NOMO-1 (cell line): Measurements from ENCODE around the gene CGNL1.

Experiments
- DNase-seq, 2 experiments: peaks; one replicate each; lab custom pipeline; 2025; ENCODE audit not compliant: unreplicated experiment in 2 of 2; lab: John Stamatoyannopoulos, UW

CGNL1 gene

DNA sequence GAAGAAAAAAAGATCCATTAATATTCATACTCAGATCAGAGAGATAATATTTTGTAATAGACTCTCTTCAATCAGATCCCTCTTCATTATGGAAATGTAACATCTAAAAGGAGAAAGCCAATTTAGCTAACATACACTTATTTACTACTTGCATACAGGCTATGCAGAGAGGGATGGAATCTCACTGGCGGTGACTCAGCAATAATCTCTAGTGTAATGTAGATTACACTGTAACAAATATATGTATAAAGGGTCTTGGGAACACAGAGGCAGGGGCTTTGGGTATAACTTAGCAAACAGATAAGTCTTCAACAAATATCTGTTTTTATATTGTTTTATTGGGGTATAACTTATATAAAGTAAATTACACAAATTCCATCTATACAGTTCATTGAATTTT, 69.6 kb downstream of the CGNL1 start:
- no peak for DNase-seq

DNA sequence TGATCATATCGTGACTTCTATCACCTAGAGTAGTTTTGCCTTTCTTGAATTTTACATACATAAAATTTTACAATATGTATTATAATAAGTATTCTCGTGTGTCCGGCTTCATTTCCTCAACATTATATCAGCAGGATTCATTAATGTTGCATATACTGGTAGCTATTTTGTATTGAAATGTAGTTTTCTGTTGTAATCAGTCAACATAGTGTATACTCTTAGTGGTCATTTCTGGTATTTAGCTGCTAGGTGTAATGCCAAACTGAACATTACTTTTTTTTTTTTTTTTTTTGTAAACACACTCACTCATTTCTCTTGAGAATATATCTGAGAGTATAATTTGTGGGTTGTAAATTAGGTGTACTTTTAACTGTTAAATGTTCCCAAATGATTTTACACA, 70.1 kb downstream of the CGNL1 start:
- DNase-seq, result no peak

DNA sequence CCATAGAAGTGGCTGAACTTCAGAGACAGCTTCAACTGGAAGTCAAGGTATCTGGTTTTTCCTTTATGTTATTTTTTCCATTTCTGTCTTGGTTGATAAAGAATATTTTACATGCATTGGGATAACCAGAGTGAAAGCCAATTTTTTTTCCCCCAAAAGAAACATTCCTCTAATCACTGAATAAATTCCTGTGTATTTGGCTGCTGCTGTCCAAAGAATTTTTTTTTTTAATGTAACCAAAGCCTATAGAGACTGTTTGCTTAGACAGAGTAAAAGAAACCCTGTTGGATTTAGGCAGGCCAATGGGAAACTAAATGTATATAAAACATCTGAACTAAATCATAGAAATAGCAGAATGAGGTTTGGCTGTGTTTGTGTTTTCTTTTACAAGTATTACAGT, 75.2 kb downstream of the CGNL1 start:
- DNase-seq, result no peak

DNA sequence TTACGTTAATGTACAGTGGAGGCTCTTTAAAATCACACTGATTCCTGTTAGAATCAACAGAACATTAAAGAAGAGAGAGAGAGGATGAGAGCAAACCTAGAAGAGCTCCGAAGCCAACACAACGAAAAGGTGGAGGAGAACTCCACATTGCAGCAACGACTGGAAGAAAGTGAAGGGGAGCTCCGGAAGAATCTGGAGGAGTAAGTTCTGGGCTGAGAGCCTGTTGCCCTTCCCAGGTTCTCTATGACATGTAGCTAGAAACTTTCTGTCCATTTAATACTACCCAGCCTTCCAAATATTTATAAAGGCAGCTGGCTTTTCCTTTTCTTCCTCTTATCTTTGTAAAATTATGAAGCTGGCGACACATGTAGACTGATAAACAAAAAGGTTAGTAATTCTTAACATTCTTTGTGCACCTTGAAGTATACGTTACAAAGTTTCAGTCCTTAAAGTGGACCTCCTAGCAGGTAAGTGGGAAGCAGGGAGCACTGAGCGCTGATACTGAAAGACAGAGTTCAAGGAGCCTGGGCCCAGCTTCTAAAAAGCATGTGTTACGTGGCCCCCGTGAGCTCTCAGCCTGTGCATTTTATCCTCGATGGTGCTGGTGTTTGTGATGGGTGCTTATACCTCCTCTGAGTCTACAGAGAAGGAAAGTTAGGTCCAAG, 75.9 kb downstream of the CGNL1 start:
- no peak for DNase-seq

DNA sequence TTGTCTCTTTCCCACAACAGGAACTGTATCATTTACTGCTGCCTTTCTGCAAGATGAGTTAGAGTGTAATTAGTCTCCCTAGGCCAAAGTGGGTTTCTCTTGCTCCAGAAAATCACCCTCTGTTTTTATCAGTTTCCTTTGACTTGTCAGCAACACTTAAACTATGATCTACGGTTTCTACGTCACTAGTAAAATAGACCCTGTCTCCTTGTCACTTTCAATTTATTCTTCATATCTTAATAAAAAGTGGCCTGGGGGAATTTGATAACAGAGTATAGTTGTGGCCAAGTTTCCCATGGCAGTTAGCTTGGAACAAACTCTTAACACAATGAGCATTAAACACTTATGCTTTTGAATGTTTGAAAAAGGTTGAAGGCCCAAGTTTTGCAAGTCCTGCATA, 79.6 kb downstream of the CGNL1 start:
- DNase-seq, result no peak

DNA sequence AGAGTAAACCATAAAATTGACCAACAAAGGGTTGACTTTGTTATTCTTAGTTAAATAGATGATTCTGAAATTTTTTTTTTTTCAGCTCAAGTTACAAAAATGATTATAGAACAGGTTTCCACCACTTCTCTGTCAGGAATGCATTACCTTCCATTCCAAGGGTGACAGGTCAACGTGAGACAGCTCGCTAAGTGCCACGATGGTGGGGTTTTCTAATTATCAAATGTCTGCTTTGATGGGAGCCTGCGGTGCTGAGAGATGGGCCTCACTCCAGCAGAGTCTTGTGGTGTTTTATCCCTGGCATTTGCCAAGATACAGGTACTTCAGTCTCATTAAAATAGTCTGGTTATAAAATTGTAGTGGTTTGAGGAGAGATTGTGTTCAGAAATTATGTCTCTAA, 80.3 kb downstream of the CGNL1 start:
- no peak for DNase-seq

DNA sequence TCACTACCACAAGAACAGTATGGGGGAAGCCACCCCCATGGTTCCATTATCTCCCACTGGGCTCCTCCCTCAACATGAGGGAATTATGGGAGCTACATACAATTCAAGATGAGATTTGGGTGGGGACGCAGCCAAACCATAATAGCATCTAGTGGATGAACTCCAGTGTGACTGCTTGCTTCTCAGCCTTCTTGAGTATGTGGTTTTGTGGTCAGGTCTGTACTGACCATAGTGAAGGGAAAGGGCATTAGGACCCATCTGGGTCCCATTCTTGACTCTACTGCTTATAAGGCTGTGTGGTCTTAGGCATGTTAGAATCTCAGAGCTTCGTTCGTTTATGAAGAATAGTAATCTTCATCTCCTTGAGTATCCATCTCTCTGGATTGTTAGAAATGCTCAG, 81.4 kb downstream of the CGNL1 start:
- DNase-seq, result no peak

DNA sequence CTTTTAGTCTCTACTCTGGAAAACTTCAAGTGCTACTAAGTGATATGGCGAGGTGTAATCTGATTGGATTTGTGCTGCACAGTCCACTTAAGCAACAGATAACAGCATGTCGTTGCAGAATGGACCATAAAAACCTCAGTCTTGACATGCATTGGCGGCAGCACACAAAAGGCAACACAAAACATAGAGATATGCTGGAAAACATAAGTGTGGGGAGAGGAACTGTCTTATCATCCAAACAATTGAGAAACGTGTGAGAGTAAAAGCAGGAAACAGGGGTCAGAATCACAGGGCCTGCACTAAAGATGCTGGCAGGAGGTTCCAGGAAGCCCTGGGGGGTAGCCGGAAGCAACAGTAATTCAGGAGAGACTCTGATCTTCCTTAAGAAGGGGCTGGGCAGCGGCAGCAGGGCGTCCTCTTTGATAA, 82.1 kb downstream of the CGNL1 start:
- DNase-seq, result no peak

DNA sequence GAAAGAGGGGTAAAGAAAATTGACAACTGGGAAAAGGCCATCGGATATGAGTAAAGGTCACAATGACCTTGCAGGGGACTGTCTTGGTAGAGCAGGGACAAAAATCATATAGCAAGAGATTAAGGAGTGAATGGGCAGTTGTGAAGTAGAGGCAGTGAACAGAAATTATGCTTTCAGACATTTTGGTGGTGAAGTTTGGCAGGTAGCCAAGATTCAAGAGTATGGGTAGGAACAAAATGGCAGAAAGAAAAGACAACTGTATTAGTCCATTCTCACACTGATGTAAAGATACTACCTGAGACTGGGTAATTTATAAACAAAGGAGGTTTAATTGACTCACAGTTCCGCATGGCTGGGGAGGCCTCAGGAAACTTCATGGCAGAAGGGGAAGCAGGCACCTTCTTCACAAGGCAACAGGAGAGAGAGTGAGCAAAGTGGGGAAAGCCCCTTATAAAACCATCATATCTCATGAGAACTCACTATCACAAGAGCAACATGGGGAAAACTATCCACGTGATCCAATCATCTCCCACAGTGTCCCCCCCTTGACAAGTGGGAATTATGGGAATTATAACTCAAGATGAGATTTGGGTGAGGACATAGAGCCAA, 84.0 kb downstream of the CGNL1 start:
- DNase-seq, result no peak

DNA sequence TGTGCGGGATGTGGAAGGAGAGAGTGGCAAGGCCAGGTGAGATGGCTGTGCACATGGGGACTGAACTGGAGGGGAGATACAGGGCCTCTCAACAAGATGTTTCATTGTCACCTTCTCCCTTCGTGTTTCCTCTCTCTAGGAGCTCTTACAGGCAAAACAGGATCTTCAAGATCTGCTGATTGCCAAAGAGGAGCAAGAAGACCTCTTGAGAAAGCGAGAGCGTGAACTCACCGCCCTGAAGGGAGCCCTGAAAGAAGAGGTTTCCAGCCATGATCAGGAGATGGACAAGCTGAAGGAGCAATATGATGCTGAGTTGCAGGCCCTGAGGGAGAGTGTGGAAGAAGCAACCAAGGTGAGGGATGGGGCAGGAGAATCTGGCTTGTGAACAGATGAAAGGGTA, 85.2 kb downstream of the CGNL1 start:
- no peak for DNase-seq

DNA sequence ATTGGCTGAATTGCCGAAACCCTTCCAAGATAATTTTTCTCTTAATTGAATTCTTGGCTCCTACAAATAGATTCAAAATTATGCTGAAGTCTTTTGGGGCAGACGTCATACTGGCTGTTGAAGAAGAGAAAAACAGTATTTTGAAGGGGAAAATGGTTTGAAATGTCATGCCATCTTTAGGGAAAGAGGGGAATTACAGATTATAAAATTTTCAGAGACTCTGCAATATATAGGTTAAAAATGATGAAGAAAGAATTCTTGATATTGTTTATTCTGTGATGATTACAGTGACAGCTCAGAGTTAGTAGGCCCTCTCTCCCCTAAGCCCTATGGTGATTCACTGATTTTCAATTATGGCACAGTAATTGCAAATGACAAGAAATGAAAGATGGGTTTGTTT, 86.1 kb downstream of the CGNL1 start:
- DNase-seq, result no peak

DNA sequence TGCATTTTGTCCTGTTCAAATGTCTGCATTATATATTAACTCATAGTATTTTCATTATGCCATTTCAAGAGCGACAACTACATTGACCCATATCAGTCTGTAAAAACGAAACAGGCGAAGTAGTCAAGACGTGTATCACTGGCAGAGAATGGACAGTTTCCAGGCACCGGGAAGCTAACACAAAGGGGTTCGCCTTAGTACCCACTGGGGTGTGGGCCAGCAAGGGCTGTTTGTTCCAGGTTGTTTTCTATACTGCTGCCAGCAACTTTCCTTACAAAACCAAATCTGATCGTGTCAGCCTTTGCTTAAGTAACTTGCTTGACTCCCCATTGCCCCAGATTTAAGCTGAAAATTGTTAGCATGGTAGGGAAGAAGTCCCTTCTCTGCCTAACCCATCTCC, 87.1 kb downstream of the CGNL1 start:
- no peak for DNase-seq

DNA sequence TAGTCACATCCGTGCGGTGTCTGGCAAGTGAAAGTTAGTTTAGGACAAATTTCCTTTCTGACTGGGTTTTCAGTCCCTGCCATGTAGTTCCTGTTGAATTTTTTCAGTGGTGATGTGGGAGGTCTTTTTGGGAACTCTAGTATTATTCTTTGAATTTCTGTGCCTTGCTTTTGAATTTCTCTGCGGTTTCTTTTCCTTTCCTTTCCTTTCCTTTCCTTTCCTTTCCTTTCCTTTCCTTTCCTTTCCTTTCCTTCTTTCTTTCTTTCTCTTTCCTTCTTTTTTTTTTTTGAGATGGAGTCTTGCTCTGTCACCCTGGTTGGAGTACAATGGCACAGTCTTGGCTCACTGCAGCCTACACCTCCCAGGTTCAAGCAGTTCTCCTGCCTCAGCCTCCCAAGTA, 88.2 kb downstream of the CGNL1 start:
- DNase-seq, result no peak

DNA sequence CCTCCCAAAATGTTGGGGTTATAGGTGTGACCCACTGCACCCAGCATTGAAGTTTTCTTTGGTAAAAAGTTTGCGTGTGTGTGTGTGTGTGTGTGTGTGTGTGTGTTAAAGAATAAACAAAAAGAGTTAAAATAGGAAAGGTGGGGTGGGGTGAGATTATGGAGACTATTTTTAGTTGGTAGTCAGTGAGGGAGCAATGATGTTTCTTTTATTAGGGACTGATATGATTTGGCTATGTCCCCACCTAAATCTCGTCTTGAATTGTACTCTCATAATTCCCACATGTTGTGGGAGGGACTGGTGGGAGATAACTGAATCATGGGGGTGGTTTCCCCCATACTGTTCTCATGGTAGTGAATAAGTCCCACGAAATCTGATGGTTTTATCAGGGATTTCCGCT, 92.2 kb downstream of the CGNL1 start:
- no peak for DNase-seq

DNA sequence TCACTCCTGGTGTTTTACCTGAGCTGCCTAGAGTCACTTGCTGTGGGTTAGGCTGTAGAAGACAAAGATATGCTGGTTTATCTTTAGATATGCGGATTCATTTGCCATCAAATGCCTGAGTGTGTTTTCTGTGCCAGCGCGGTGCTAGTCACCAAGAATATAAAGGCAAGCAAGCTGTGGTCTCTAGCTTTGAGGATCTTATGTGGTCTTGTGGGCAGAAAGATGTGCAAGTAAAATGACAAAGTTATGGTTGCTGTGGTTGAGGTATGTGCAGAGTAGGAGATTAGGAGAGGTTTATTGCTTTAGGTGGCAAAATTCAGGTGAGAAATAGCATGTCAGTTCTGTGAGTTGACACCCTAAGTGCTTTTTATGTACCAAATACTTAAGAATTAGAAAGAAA, 94.2 kb downstream of the CGNL1 start:
- DNase-seq, result no peak

DNA sequence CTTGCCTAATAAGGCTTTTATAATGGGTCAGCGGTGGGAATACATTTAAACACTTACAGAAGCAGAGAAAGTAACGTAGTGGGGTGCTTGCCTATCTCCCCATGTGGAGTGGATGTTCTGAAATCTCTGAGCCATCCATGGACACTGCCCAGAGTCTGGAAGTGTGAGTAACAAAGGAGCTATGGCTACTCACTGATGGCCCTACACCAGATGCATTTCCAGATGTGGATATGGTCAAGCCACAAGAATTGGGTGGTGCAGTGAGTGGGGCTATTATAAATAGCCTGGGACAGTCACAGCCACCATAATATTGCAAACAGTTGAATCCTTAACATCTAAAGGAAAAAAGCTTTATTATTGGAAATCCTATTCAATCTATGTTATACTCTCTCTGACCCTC, 96.6 kb downstream of the CGNL1 start:
- no peak for DNase-seq

DNA sequence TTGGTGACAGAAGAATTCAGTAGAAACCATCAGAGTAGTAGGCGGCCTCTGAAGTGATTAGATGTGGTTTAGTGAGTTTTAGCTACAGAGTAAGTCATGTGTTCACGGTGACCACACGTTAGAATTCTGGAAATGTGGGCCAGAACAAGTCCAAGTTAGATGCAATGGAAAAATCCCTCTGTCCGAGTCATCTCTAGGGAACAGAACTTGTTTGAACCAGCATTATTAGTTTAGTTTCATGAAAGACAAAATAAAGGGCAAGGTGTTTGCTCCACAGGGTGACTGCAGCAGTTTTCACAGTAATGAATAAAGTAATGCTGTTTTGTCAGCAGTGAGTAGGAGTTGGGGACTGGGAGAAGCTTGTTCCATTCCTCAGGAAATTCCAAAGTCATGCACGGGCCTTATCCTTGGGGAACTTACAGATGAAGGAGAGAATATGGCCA, 100.2 kb downstream of the CGNL1 start:
- DNase-seq, result no peak

DNA sequence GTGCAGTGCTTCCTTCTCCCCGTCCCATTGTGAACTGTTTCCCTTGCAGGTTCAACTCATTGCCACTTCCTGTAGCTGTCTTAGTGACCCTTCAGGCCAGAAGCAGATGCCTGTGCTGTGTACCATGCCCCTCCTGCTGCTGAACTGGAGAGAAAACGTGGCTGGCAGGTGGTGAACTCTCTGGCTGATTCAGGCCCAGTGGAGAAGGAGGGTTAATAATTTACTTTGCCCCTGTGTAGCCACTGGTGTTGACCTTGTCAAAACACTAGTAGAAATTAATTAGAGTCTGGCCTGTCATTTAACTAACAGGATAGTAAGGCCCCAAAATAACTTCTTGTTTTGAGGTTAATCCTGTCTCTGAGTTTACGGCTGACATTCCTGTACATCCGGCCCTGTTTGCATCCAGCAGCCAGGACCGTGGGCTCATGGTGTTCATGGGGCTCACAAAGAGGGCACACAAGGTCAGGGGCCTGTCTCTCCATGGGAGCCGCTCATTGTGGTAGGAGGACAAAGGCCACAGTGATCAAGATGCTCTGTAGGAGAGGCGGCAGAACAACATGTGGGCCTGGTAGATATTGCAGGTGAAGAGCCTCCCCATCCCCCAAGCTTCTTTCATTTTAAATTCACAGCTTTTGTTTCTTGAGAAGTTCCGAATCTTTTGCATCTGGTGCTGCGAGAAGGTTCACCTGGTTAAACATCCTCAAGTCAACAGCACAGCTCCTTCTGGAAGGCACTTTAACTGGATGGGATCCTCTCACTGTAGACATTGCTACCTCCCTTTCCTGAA, 101.6 kb downstream of the CGNL1 start:
- DNase-seq, result no peak

DNA sequence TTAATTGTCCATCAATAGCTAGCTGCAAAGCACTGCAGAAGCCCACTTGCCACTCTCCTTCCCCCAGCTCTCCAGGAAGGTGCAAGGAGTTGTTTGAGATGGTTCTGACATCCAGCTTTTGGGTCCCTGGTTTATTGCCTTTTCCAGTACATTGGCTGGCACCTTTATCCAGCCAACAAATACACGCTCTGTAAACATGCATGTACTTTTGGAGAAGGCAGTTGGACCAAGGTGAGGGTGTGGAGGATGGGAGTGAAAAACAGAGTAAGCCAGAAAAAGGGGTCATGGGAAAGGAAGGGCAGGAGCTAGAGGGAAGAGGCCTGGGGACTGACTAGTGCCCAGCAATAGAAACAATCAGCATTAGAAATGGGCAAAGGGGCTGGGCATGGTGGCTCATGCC, 102.7 kb downstream of the CGNL1 start:
- DNase-seq, result no peak

DNA sequence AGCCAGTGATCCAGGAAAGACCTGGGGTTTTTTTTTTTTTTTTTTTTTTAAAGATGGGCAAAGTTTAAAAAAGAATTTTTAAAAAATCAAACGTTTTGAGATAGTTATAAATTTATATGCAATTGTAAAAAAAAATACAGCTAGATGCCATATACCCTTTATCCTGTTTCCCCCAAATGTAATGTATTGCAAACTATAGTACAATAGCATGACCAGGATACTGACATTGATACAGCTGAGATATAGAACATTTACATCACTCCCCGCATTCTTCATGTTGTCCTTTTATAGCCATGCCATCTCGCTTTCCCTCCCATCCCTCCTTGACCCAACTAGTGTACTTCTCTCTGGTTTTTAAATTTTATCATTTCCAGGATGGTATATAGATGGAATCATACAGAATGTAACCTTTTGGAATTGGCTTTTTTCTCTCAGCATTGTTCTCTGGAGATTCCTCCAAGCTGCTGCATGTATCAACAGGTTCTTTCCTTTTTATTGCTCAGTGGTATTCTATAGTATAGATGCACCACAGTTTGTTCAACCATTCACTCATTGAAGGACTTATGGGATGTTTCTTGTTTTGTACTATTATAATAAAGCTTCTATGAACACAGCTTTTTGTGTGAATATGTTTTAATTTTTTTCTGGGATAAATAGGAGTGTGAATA, 104.9 kb downstream of the CGNL1 start:
- no peak for DNase-seq

DNA sequence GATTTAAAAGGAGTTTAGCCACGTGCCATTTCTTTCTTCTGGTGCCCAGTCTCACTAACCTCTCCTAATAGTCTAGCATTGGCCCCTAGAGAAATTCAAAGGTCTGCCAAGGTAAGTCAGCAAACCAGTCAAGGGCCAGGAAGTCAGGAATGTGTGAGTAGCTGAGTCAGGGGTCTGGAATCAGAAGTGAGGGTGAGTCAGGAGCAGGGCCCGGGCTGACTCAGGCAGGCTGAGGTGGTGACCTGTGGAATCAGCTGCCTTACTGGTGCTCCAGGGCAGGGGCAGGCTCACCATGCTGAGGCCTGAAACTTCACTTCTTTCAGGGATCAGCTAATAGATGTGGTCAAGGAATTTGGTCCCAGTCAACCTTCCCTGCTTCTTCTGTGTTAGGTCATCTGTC, 109.6 kb downstream of the CGNL1 start:
- no peak for DNase-seq

DNA sequence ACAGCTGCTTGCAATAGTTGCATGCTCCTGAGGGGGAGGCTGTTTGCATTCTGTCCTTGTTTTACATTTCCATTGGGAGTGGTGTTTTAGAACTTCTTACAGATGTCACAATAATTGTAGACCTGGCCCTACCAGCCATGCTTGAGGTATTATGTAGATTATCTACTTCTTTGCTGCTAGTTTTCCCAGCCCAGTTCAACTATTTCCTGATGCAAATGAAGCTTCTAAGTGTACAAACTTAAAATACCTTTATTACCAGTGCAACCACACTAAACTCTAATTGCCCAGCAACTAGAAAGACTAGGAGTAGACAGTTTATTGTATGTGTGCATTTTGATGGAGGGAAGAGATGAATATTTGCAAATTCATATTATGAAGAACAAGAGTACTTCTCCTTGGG, 110.5 kb downstream of the CGNL1 start:
- DNase-seq, result no peak
